HUDEP-2 (cell line): ENCODE data around the gene HIRA.
"Not testable (repeated sequence)": the region's sequence is repeated elsewhere in the genome, so short reads cannot be mapped to it uniquely, and the experiment has no call there.

ENCODE experiments used
- DNase-seq, 76 experiments: peaks; one replicate each; lab custom pipeline; 2025; ENCODE audit not compliant: unreplicated experiment in 76 of 76; lab: John Stamatoyannopoulos, UW

The HIRA gene

GRCh38 chr22:19387038-19387437, 44.5 kb downstream of the HIRA start:
- DNase-seq: no peak

- DNase-seq: no peak
Observed at GRCh38 chr22:19386248-19386647, 45.3 kb downstream of the HIRA start.

GRCh38 chr22:19385221-19385906, 46.2 kb downstream of the HIRA start:
- DNase-seq: no peak

GRCh38 chr22:19383292-19383691, 48.2 kb downstream of the HIRA start:
- DNase-seq: no peak

- DNase-seq: no peak
Observed at GRCh38 chr22:19382240-19382639, 49.3 kb downstream of the HIRA start.

GRCh38 chr22:19378344-19378674, 53.2 kb downstream of the HIRA start:
- DNase-seq: no peak

- no peak for DNase-seq
Observed at GRCh38 chr22:19377565-19378343, 53.8 kb downstream of the HIRA start.

- no peak for DNase-seq
Observed at GRCh38 chr22:19376971-19377370, 54.6 kb downstream of the HIRA start.

- no peak for DNase-seq
Observed at GRCh38 chr22:19376247-19376646, 55.3 kb downstream of the HIRA start.

- no peak for DNase-seq
Observed at GRCh38 chr22:19375435-19375834, 56.1 kb downstream of the HIRA start.

GRCh38 chr22:19374410-19374809, 57.1 kb downstream of the HIRA start:
- no peak for DNase-seq

GRCh38 chr22:19373450-19373849, 58.1 kb downstream of the HIRA start:
- no peak for DNase-seq

GRCh38 chr22:19371893-19372292, 59.6 kb downstream of the HIRA start:
- DNase-seq: no peak

GRCh38 chr22:19368876-19369275, 62.7 kb downstream of the HIRA start:
- no peak for DNase-seq

GRCh38 chr22:19367763-19368367, 63.7 kb downstream of the HIRA start:
- DNase-seq: no peak

- DNase-seq: not testable (repeated sequence)
Observed at GRCh38 chr22:19363541-19363940, 68.0 kb downstream of the HIRA start.

- no peak for DNase-seq
Observed at GRCh38 chr22:19361501-19362103, 69.9 kb downstream of the HIRA start.

GRCh38 chr22:19360862-19361261, 70.7 kb downstream of the HIRA start:
- no peak for DNase-seq

GRCh38 chr22:19360300-19360792, 71.2 kb downstream of the HIRA start:
- DNase-seq: no peak

GRCh38 chr22:19359554-19360299, 71.8 kb downstream of the HIRA start:
- DNase-seq: no peak
